GM21423 (cell line): Measurements from ENCODE around the gene VWA5B1.

ENCODE experiments used
- ATAC-seq: cut with Tn5 transposase; IDR thresholded peaks from one replicate; pipeline ENCODE4 v1.9.1; 2021; ENCODE audit warnings: mild to moderate bottlenecking, moderate library complexity; ENCODE audit not compliant: unreplicated experiment

VWA5B1 gene

DNA sequence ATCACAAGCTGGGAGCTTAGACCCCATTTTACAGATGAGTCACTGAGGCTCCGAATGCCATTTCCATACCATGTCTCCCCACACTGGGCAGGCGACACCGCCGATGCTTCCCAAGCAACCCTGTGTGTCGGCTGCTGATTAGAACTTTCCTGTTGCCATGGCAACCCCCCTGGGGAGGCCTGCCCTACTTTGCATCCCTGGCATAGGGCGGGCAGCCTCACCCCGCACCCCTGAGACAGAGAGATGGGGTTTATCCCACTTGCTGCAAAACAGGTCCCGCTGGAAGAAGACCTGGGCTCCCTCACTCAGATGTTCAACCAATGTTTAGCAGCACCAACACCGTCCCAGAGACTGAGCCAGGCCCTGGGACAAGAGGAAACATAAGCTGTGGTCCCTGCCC is 113.8 kb downstream of the VWA5B1 start:
- ATAC-seq, result no peak
